Hematopoietic multipotent progenitor cell treated with erythropoietin and hydrocortisone succinate and interleukin-3 and kit ligand, for 17 days (in vitro differentiated cells): ENCODE results near the gene BANF2.
"Not testable (repeated sequence)": the region's sequence is repeated elsewhere in the genome, so short reads cannot be mapped to it uniquely, and the experiment has no call there.

Experiments used
- DNase-seq: peaks from one replicate; pipeline ENCODE4 v3.0.0-alpha.2; 2015; ENCODE audit warnings: low spot score

BANF2 gene

GRCh38 chr20:17766226-17766625 is 66.5 kb downstream of the BANF2 start:
- DNase-seq = no peak

GRCh38 chr20:17767624-17768023 is 67.9 kb downstream of the BANF2 start:
- DNase-seq = no peak

GRCh38 chr20:17768271-17768670 is 68.5 kb downstream of the BANF2 start:
- no peak for DNase-seq

GRCh38 chr20:17769716-17770115 is 70.0 kb downstream of the BANF2 start:
- not testable (repeated sequence) for DNase-seq

- DNase-seq = no peak
These were observed 71.6 kb downstream of the BANF2 start for GRCh38 chr20:17771206-17772004.

- no peak for DNase-seq
These were observed 72.2 kb downstream of the BANF2 start for GRCh38 chr20:17772005-17772343.

- DNase-seq = no peak
These were observed 73.9 kb downstream of the BANF2 start for GRCh38 chr20:17773619-17774018.

GRCh38 chr20:17775600-17775999 is 75.8 kb downstream of the BANF2 start:
- DNase-seq = no peak

- no peak for DNase-seq
These were observed 76.8 kb downstream of the BANF2 start for GRCh38 chr20:17776551-17776950.

GRCh38 chr20:17779011-17779410 is 79.2 kb downstream of the BANF2 start:
- DNase-seq = not testable (repeated sequence)

- no peak for DNase-seq
These were observed 83.0 kb downstream of the BANF2 start for GRCh38 chr20:17782768-17783167.

- no peak for DNase-seq
These were observed 83.9 kb downstream of the BANF2 start for GRCh38 chr20:17783671-17784070.

GRCh38 chr20:17785007-17785406 is 85.2 kb downstream of the BANF2 start:
- no peak for DNase-seq
